DMS 273 (cell line): ENCODE results near the gene C9orf85.
"Not testable (repeated sequence)": the region's sequence is repeated elsewhere in the genome, so short reads cannot be mapped to it uniquely, and the experiment has no call there.

Experiments used
- DNase-seq: peaks from one replicate; lab custom pipeline; 2025; ENCODE audit not compliant: unreplicated experiment; lab: John Stamatoyannopoulos, UW

C9orf85 gene, protein sequence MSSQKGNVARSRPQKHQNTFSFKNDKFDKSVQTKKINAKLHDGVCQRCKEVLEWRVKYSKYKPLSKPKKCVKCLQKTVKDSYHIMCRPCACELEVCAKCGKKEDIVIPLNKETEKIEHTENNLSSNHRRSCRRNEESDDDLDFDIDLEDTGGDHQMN

DNA sequence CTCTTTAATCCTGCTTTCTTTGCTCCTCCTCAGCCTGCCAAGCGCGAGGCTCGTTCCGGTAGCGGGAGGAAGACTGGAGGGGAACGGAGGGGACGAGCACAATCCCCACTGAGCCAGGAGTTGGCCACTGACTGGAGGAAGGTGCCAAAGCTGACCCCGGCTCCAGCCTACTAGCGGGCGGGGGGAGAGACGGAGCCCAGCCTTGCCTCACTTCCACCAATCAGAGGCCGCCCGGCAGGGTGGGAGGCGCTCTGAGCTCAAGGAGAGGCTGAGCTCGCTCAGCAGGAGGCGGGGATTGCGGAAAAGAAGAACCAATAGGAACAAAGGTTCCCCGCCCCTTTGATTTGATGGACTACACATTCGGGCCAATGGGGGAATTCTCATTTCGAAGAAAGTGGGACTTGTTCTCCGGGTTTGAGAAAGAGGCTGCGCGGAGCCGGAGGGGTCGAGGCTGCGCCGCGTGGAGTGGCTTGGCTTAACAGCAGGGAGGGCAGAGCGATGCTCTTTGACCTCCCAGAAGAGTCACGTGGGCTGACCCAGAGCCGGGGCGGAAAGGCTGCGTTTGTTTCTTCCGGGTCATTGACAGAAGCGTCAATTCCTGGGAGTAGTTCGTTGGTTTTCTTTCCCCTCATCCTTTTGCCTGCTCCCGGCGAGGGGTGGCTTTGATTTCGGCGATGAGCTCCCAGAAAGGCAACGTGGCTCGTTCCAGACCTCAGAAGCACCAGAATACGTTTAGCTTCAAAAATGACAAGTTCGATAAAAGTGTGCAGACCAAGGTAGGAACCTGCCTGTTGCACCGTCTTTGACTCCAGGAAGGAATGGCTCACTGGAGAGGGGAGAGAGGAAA, at the start of gene C9orf85, which contains the start of gene ABHD17B:
TSS of gene C9orf85 (plus strand) at position 579 of the 847 bp plus-strand sequence. CDS start at position 675, 96 bp downstream.
TSS of gene ABHD17B (minus strand) at position 133 of the 847 bp plus-strand sequence. CDS start 36,113 bp downstream, outside the sequence.
- DNase-seq: peak; percentile 100

DNA sequence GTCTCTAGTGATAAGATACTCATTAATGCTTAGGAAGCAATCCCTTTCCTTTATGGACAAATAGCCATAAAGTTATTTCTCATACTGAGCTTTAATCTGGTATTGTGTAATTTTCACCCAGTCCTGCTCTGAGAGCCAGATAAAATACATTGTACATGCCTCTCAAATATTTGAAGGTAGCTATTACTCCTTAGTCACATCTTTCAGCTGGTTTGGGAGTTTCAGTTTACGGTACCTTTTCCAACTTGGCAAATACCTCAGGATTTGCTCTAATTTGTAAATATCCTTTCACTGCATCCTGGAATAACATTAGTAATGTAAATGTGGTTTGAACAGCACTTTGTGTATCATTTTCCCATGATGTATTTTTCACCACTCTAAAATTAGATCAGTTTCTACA, 47.8 kb upstream of the C9orf85 start:
- no peak for DNase-seq

DNA sequence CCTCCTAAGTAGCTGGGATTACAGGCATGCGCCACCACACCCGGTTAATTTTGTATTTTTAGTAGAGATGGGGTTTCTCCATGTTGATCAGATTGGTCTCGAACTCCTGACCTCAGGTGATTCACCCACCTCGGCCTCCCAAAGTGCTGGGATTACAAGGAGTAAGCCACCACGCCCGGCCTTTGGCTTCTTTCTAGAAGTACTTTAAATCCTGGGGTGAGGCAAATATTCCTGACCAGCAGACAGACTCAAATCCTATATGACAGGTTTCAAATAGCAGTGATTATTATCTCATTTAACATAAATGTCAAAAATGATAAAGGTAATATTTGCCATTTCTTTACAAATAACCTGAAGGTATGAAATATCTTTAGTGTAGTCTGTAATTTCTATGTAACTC, 36.1 kb upstream of the C9orf85 start:
- no peak for DNase-seq

DNA sequence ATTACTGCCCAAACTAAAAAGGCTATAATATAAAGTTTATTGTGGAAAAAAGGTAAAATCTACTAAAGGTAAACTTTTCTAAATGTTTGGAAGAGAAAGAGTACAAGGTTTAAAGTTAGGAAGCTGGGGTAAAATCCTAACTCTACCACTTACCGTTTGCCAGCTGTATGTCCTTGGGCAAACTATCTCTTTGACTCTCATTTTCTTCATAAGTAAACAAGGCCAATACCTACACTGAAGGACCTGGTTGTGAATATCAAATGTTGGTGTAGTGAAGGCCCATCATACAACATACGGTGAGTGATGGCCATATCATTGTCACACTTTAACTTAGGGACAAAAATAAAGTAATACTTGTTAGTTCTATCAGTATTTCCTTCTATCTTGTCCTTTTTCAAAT, 35.3 kb upstream of the C9orf85 start:
- DNase-seq: no peak

DNA sequence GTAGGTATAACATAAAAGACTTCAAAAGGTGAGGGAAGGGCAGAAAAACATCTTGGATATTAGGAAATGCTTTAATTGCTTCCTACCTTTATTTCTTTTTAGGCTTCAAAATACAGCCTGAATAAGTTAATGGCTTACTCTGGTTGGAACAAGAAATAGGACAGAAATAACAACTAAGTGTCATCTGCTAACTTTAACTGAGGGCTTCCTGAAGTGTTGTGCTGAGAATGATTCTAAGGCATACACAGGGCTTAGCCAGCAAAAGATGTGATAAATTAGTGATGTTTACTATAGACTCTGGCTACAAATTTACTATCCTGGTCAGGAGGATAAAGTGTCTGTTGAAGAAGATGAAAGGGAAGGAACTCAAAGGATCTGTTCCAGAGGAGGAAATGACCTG, 34.6 kb upstream of the C9orf85 start:
- no peak for DNase-seq

DNA sequence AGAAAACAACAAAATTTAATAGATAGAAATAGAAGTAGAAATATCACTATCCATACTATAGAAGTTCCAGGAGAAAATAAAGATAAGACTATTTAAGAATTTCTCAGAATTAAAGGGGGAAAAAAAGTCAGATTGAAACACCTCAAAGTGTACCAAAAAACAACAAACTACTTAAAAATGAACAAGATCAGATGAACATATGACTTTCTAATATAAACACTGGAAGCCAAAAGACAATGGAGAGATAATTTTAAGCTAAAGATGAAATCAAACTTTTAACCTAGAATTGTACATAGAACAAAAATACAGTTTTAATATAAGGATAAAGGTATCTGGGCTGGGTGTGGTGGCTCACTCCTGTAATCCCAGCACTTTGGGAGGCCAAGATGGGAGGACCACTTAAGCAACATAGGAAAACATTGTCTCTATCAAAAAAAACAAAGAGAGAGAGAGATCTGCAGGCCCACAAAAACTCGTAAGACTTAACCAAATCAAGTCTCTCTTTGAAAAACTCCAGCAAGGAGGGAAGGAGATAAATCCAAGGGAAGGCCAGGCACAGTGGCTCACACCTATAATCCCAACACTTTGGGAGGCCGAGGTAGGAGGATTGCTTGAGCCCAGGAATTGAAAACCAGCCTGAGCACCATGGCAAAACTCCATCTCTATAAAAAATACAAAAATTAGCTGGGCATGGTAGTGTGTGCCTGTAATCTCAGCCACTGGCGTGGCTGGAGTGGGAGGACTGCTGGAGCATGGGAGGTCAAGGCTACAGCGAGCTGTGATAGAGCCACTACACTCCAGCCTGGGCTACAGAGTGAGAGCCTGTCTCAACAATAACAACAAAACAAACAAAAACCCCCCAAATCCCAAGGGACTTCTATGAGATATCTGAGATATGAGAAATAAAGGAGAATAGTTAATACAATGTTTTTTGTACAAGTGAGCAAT, 32.8 kb upstream of the C9orf85 start:
- no peak for DNase-seq

DNA sequence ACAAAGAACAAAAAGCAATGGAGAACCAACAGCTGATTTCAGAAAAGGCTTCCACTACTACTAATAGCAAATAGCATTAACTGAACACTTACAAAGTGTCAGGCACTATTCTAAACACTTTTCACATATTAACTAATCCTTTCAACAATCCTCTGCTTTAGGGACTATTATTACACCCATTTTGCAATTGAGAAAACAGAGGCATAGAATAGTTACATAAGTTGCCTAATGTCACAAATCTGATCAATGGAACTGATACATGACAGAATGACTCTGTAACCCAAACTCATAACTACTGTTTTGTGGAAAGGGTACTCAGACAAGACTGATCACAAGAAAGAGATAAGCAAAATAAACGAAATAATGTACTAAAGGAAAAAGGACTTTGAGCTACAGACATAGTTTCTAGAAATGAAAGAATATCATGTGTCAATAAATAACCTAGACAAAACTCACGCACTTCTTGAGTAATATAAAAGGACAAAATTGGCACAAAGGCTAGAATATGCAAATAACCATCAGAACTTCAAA, 31.7 kb upstream of the C9orf85 start:
- no peak for DNase-seq

DNA sequence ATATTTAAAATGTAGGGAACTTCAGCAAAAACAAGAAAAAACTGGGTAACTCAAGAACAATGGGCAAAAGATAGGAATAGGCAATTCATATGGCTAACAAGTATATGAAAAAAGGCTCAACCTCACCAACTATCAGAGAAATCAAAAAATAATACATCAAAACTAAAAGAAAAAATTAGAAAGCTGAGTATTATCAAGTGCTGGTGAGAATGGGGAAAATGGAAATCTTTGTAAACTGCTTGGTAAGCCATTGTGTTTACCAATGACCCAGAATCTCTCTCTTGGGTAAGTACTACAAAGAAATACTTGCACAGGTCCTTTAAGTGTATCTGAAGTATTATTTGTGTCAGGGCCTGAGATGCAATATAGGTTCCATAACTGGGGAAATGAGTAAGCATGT, 27.4 kb upstream of the C9orf85 start:
- DNase-seq: no peak

DNA sequence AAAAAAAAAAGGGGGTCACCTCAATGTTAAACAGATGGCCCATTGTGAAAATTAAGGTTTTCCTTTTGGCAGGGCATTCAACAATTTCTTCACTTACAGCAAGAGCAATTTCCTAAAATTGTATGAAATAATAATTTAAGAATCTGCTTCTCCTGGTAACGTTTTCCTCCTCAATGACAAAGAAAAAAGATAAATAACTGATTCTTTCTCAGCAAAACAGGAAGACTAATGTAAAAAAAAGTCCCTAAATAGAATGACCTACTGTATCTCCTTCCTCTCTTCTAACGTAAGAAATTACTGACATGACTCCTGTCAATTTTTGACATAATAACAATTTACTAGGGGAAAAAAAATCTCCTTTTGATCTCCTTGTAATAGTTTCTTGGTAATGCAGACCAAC, 26.0 kb upstream of the C9orf85 start:
- no peak for DNase-seq

DNA sequence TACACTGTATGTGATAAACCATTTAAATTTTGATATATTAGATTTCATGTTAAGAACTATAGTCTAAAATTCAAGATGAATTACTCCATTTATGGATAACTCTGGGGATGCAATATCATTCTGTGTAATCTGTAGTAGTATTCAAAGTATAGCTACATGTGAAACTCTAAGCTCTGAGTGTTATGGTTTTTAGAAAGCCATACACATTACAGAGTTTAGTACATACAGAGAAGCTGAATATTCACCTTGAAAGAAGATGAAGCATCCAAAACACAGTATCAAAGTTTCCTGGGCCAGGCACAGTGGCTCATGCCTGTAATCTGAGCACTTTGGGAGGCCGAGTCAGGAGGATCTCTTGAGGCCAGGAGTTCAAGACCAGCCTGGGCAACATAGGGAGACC, 25.4 kb upstream of the C9orf85 start:
- no peak for DNase-seq

DNA sequence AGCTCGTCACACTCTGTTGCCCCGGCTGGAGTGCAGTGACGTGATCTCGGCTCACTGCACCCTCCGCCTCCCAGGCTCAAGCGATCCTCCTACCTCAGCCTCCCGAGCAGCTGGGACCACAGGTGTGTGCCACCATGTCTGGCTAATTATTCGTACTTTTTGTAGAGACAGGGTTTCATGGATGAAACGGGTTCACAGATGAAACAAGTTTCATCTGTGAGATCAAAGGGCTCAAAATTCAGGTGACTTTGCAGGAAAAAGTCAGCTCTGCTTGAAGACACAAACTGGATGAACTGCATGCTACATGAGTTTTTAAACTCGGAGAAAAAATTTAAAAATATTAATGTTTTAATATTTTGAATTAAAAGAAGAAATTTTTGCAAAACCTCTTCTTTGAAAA, 24.9 kb upstream of the C9orf85 start:
- no peak for DNase-seq

DNA sequence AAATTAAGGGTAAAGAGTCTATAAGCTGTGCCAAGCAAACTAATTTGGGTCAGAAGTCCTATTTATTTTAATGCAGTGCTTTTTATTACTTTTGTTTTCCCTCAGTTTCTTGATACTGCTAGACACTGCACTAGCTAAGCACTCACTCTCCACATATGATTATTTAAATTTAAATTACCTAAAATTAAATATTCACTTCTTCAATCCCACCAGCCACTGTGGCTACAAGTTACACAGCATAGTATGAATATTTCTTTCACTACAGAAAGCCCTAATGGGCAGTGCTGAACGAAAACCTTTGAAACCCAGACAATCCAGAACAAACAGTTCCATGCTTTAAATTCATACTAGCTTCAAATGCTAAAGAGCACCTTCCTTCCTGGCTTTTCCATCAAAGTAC, 24.1 kb upstream of the C9orf85 start:
- DNase-seq: no peak

DNA sequence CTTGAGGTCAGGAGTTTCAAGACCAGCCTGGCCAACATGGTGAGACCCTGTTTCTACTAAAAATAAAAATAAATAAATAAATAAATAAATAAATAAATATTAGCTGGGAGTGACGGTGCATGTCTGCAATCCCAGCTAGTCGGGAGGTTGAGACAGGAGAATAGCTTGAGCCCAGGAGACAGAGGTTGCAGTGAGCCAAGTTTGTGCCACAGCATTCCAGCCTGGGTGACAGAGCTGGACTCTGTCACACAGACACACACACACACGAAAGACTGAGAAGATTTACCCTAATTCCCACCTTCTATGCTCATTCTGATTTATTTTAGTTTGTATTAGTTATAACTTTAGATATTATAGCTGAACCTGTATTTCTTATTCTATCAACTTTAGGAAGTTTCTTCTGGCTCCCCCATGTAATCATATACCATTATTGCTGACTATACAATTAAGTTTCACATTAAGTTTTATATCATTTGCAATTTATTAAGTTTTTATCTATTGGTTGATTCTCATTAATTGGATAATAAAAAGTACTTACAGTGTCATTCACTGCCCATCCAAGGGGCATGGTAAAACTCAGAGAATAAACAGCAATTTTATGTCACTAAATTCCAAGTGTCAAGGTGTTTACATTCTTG, 21.3 kb upstream of the C9orf85 start:
- DNase-seq: no peak

DNA sequence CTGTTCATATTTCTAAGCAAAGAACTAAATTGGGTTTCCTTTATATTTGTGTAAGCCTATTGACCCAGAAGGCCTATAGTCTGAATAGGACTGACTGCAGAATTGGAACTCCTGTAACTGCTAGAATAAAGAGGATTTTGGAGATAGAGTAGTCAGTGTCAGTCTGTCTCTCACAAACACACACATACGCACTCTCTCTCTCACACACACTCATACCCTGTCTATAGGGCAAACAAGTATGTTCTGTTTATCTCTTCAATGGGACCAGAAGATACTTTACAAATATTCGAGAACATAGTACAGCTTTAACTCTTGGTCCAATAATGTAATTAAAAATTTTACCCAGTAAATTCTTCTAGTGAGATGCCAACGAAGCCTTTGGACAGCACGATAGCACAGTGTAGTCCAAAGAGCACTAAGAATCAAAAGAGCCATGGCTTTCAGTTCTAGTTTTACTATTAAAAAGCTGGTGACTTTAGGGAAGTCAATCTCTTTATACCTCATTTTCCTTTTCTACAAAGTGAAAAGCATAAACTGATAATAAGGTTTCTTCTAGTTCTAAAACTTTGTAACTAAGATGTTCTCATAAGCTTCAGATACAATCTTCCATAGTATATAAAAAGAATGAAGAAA, 19.8 kb upstream of the C9orf85 start:
- no peak for DNase-seq

DNA sequence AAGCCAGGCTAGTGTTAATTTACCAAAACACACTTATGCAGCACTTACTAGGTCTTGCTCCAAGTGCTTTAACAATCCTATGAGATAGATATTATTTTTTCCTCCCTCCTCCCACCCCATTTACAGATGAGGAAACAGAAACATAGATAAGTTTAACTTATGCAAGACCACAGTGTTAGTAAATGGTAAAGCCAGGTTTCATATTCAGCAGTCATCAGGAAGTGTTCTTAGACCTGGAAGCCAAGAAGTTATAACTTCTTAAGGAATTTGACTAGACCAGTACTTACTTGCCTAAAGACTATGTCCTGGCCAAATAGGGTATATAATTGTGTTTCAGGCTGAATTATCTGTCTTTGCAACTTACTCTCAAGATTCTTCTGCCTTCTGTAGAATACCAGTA, 16.3 kb upstream of the C9orf85 start:
- no peak for DNase-seq

DNA sequence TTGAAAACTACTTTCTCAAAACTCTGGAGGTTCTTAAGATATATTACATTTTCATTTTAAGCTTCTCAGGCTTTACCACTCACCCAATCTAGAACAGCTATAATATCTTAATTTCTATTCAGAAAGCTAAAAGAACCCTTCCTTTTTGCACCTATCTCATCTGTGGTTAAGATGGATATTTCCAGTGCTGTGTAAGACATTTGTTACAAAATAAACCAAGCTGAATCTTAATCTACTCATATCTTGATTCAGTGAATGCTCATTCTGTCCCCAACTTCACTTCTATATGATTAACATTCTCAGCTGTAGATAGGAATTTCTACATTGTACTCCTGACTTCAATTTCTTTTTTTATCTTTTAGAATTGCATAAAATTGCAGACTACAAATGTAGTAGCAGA, 15.5 kb upstream of the C9orf85 start:
- DNase-seq: no peak

DNA sequence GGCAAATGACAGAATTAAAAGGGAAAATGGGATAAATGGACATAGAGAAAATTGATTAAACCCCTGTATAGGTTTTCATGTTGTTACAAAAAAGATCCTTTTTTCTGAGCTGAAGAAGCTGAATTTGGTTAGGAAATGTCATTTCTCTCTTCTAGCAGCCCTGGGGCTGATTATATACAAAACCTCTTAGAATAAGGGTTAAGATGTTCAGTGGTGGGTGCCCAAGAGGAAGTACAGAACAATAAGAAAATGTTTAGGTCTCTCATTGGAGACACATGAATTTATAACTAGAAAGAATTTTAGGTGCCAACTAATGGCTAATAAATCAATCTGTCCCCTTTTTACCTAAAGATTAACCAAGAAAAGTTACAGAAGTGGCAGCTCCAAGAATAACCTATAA, 14.7 kb upstream of the C9orf85 start:
- no peak for DNase-seq

DNA sequence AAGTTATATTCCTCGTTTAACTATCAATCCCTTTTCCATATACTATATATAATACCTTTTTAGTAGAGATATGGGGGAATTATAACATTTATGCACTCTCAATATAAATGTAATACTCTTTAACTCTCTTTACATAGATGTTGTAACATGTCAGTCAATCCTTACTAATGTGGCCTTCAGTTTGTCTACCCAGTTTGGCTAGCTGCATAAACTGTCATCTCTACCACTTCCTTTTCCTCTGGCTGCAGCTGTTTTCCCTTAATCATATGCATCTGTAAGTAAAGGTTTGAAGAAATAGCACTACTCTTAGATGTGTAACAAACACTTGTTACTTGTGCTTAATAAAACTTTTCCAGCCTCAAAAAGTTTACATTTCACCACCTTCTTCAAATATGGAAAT, 13.9 kb upstream of the C9orf85 start:
- no peak for DNase-seq

DNA sequence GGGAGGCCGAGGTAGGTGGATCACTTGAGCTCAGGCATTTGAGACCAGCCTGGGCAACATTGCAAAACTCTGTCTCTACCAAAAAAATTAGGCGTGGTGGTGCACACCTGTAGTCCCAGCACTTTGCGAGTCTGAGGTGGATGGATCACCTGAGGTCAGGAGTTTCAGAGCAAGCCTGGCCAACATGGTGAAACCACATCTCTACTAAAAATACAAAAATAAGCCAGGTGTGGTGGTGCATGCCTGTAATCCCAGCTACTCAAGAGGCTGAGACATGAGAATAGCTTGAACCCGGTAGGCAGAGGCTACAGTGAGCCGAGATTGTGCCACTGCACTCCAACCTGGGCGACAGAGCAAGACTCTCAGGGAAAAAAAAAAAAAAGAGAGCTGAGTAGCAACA, 12.7 kb upstream of the C9orf85 start:
- not testable (repeated sequence) for DNase-seq
